SU-DHL-6 (cell line): ENCODE data around the gene HNRNPU.

Experiments
- EZH2phosphoT487 ChIP-seq: fragments of 200-600 bp; sonication (generic), shearing (Covaris generic); conservative IDR thresholded peaks from 2 replicates; pipeline ENCODE4 v1.6.1; 2018; ENCODE audit warnings: mild to moderate bottlenecking, antibody characterized with exemption, low read length, moderate library complexity, mixed read lengths
- TF ChIP-seq, protein P1 (sequence below): fragments of 200-600 bp; sonication (generic); IDR thresholded peaks from one replicate; pipeline ENCODE4 v1.5.1; 2017; ENCODE audit warnings: antibody characterized with exemption, mild to moderate bottlenecking, low read length, moderate library complexity; ENCODE audit not compliant: insufficient read depth, poor library complexity, severe bottlenecking

DNA sequence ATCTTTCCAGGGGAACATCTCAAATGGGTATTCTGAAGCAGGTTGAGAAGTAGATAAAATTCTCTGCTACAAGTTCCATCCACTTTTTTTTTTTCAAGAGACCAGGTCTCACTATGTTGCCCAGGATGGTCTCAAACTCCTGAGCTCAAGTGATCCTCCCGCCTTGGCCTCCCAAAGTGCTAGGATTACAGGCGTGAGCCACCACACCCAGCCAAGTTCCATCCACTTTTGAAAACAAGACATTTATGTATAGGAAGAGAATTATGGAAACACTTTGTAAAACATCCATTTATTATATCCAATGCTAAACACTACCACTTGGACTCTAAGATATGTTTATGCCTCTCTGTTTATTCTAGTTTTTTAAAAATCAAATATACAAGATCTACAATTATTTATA lies 13.4 kb downstream of the HNRNPU start:
- TF ChIP-seq, protein P1, sequence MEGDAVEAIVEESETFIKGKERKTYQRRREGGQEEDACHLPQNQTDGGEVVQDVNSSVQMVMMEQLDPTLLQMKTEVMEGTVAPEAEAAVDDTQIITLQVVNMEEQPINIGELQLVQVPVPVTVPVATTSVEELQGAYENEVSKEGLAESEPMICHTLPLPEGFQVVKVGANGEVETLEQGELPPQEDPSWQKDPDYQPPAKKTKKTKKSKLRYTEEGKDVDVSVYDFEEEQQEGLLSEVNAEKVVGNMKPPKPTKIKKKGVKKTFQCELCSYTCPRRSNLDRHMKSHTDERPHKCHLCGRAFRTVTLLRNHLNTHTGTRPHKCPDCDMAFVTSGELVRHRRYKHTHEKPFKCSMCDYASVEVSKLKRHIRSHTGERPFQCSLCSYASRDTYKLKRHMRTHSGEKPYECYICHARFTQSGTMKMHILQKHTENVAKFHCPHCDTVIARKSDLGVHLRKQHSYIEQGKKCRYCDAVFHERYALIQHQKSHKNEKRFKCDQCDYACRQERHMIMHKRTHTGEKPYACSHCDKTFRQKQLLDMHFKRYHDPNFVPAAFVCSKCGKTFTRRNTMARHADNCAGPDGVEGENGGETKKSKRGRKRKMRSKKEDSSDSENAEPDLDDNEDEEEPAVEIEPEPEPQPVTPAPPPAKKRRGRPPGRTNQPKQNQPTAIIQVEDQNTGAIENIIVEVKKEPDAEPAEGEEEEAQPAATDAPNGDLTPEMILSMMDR = no peak
- TF ChIP-seq EZH2phosphoT487 = no peak
